ENCODE data around the gene ERV3-1. TPM values are rescaled to one million over a fixed set of nuclear protein-coding genes. Genes with fewer than 3 reads are reported as not detected.

Gene ERV3-1
- total and polyA plus RNA-seq, 9 of the 15 experiments (the other 6 are each of a cell fraction or from before 2014, with no cell fraction given), result 10.2 to 30.0 (median 22.0) TPM

DNA sequence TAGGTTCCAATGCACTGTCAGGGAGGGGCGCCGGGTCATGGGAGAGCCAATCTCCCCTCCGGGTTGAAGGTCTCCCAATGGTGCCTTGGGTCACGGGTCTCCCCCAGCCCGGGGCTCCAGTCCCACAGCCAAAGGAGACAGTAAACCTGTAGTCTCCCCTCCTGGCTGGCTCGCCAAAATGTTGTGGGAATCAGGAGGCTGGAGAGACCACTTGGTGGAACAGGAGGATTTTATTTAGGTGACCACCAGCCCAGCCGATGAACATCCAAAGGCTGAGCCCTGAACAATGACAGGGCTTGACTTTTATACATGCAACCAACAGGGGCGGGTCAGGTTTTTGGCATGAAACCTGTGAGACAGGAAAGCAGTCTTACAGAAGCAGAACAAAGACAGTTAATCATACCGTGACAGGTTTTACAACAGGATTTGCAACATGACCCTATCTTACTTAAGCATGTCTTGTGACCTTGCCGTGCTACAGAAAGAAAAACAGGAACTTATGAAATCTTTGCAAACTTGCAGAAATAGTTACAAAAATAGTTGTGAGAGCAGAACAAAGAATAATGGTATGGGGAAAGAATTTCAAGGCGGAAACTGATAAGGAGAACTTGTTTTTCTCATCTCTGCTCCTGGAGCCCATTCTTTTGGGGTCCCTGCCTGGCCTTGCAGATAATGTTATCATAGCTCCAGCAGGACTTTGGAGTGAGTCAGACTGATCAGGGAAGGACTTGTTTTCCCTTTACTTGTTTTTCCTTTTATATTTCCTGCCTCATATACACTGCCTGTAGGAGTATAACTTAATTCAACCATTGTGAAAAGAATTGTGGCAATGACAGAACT is 7.1 kb downstream of the ERV3-1 start (continued):
- TF ChIP-seq, protein P1, sequence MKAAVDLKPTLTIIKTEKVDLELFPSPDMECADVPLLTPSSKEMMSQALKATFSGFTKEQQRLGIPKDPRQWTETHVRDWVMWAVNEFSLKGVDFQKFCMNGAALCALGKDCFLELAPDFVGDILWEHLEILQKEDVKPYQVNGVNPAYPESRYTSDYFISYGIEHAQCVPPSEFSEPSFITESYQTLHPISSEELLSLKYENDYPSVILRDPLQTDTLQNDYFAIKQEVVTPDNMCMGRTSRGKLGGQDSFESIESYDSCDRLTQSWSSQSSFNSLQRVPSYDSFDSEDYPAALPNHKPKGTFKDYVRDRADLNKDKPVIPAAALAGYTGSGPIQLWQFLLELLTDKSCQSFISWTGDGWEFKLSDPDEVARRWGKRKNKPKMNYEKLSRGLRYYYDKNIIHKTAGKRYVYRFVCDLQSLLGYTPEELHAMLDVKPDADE (conservative IDR thresholded peaks at IDR 0.05; ENCODE audit: control insufficient read depth, low read depth, low read length), result peak; percentile 44; the same call in 1 of the 2 replicates
- TF ChIP-seq FOXA1 (IDR thresholded peaks at IDR 0.05; ENCODE audit: borderline replicate concordance) (no peak), SMAD1 (IDR thresholded peaks at IDR 0.05; ENCODE audit: low read depth, low read length, partially characterized antibody) (peak; percentile 89), EP400 (IDR thresholded peaks at IDR 0.05) (peak; percentile 86), CCNT2 (IDR thresholded peaks at IDR 0.05; ENCODE audit: borderline replicate concordance, extremely low read depth, insufficient read length, low read depth, low read length) (peak; percentile 99), NFATC3 (IDR thresholded peaks at IDR 0.05) (peak; percentile 61; the same call in 1 of the 2 replicates), ZNF143 (CRISPR knock-in tag; IDR thresholded peaks at IDR 0.05) (no peak), NONO (IDR thresholded peaks at IDR 0.05; ENCODE audit: low read depth in 2 of 2, low read length in 1 of 2) (no peak; a peak in 1 of 4 replicates), SP2 (IDR thresholded peaks at IDR 0.05; ENCODE audit: extremely low read depth, low read depth, low read length, poor library complexity, severe bottlenecking) (no peak), CREBBP (IDR thresholded peaks at IDR 0.05; ENCODE audit: low read depth, low read length) (no peak), ZNF232 (CRISPR knock-in tag; IDR thresholded peaks at IDR 0.05) (no peak), SRSF7 (optimal IDR thresholded peaks at IDR 0.05; ENCODE audit: low read depth, low read length) (no peak), ZNF23 (CRISPR knock-in tag; IDR thresholded peaks at IDR 0.05) (no peak)
- TF ChIP-seq, protein P2, sequence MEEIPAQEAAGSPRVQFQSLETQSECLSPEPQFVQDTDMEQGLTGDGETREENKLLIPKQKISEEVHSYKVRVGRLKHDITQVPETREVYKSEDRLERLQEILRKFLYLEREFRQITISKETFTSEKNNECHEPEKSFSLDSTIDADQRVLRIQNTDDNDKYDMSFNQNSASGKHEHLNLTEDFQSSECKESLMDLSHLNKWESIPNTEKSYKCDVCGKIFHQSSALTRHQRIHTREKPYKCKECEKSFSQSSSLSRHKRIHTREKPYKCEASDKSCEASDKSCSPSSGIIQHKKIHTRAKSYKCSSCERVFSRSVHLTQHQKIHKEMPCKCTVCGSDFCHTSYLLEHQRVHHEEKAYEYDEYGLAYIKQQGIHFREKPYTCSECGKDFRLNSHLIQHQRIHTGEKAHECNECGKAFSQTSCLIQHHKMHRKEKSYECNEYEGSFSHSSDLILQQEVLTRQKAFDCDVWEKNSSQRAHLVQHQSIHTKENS (CRISPR knock-in tag; IDR thresholded peaks at IDR 0.05), result no peak
- TF ChIP-seq, protein P3, sequence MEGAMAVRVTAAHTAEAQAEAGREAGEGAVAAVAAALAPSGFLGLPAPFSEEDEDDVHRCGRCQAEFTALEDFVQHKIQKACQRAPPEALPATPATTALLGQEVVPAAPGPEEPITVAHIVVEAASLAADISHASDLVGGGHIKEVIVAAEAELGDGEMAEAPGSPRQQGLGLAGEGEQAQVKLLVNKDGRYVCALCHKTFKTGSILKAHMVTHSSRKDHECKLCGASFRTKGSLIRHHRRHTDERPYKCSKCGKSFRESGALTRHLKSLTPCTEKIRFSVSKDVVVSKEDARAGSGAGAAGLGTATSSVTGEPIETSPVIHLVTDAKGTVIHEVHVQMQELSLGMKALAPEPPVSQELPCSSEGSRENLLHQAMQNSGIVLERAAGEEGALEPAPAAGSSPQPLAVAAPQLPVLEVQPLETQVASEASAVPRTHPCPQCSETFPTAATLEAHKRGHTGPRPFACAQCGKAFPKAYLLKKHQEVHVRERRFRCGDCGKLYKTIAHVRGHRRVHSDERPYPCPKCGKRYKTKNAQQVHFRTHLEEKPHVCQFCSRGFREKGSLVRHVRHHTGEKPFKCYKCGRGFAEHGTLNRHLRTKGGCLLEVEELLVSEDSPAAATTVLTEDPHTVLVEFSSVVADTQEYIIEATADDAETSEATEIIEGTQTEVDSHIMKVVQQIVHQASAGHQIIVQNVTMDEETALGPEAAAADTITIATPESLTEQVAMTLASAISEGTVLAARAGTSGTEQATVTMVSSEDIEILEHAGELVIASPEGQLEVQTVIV (CRISPR knock-in tag; IDR thresholded peaks at IDR 0.05; ENCODE audit: borderline replicate concordance), result no peak
- TF ChIP-seq, protein P4, sequence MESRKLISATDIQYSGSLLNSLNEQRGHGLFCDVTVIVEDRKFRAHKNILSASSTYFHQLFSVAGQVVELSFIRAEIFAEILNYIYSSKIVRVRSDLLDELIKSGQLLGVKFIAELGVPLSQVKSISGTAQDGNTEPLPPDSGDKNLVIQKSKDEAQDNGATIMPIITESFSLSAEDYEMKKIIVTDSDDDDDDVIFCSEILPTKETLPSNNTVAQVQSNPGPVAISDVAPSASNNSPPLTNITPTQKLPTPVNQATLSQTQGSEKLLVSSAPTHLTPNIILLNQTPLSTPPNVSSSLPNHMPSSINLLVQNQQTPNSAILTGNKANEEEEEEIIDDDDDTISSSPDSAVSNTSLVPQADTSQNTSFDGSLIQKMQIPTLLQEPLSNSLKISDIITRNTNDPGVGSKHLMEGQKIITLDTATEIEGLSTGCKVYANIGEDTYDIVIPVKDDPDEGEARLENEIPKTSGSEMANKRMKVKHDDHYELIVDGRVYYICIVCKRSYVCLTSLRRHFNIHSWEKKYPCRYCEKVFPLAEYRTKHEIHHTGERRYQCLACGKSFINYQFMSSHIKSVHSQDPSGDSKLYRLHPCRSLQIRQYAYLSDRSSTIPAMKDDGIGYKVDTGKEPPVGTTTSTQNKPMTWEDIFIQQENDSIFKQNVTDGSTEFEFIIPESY (CRISPR knock-in tag; IDR thresholded peaks at IDR 0.05), result peak; percentile 39; the same call in 1 of the 2 replicates
- TF ChIP-seq, protein P5, sequence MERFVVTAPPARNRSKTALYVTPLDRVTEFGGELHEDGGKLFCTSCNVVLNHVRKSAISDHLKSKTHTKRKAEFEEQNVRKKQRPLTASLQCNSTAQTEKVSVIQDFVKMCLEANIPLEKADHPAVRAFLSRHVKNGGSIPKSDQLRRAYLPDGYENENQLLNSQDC (CRISPR knock-in tag; IDR thresholded peaks at IDR 0.05), result 0 out of 2 replicates have a peak, but pooled peaks have one; percentile 8

Measured in K562 (cell line).